Liver (tissue), 9 donors: Measurements from ENCODE around the gene CLIP1. TPM values are rescaled to one million over a fixed set of nuclear protein-coding genes. Genes with fewer than 3 reads are reported as not detected.
A peak's percentile ranks its signal among the peaks of the same experiment; 100 is the strongest.

Experiments used
- DNase-seq: peaks from one replicate; pipeline ENCODE4 v3.0.0-alpha.2; 2017; ENCODE audit warnings: low spot score
- H3K27ac ChIP-seq, 2 donors: one replicate each; pipeline ENCODE4 v1.7.0; 2013; ENCODE audit warnings: inconsistent platforms in 2 of 2, low read length in 2 of 2, control low read depth in 1 of 2, low read depth in 1 of 2, mild to moderate bottlenecking in 1 of 2
- H3K27me3 ChIP-seq, 4 donors: one replicate each; pipeline versions ENCODE4 v1.6.1 to v1.7.0; 2013; ENCODE audit warnings: low read length in 3 of 4, inconsistent platforms in 1 of 4, mild to moderate bottlenecking in 1 of 4, moderate library complexity in 1 of 4; ENCODE audit not compliant: control insufficient read depth in 4 of 4, insufficient read depth in 4 of 4
- H3K36me3 ChIP-seq, 4 donors: one replicate each; pipeline versions ENCODE4 v1.6.1 to v1.7.0; 2013; ENCODE audit warnings: low read length in 3 of 4, mild to moderate bottlenecking in 3 of 4, low read depth in 1 of 4, moderate library complexity in 1 of 4; ENCODE audit not compliant: control insufficient read depth in 4 of 4, insufficient read depth in 3 of 4
- H3K4me1 ChIP-seq, 4 donors: one replicate each; pipeline versions ENCODE4 v1.6.1 to v1.7.0; 2013; ENCODE audit warnings: low read length in 3 of 4, mild to moderate bottlenecking in 3 of 4, moderate library complexity in 1 of 4; ENCODE audit not compliant: control insufficient read depth in 4 of 4, insufficient read depth in 4 of 4
- H3K4me3 ChIP-seq, 3 donors: one replicate each; pipeline versions ENCODE4 v1.6.1 to v1.7.0; 2013; ENCODE audit warnings: low read length in 3 of 3, control low read depth in 1 of 3, low read depth in 1 of 3, mild to moderate bottlenecking in 1 of 3
- H3K9ac ChIP-seq, 2 donors: one replicate each; pipeline ENCODE4 v1.7.0; 2013; ENCODE audit warnings: low read length in 2 of 2, mild to moderate bottlenecking in 2 of 2, moderate library complexity in 2 of 2, control low read depth in 1 of 2, low read depth in 1 of 2
- H3K9me3 ChIP-seq, 4 donors: one replicate each; pipeline versions ENCODE4 v1.6.1 to v1.7.0; 2013; ENCODE audit warnings: low read length in 3 of 4; ENCODE audit not compliant: control insufficient read depth in 4 of 4
- EGR1 ChIP-seq, 2 donors: IDR thresholded peaks; 2 replicates each; pipeline ENCODE4 v1.6.1; 2016 to 2018; ENCODE audit warnings: antibody characterized with exemption in 2 of 2, low read depth in 2 of 2
- FOXA1 ChIP-seq: IDR thresholded peaks from 2 replicates; pipeline ENCODE4 v1.6.1; 2016; ENCODE audit warnings: antibody characterized with exemption
- FOXA2 ChIP-seq: IDR thresholded peaks from 2 replicates; pipeline ENCODE4 v1.6.1; 2016; ENCODE audit warnings: antibody characterized with exemption
- GABPA ChIP-seq, 2 donors: IDR thresholded peaks in 1 of 2; conservative IDR thresholded peaks in 1 of 2; 2 replicates each; pipeline ENCODE4 v1.6.1; 2016; ENCODE audit warnings: antibody characterized with exemption in 2 of 2, mild to moderate bottlenecking in 1 of 2, moderate library complexity in 1 of 2
- HNF4A ChIP-seq, 2 donors: conservative IDR thresholded peaks; 2 replicates each; pipeline ENCODE4 v1.6.1; 2016; ENCODE audit warnings: antibody characterized with exemption in 2 of 2, mild to moderate bottlenecking in 2 of 2
- HNF4G ChIP-seq: IDR thresholded peaks from 2 replicates; pipeline ENCODE4 v1.6.1; 2016; ENCODE audit warnings: antibody characterized with exemption
- JUND ChIP-seq, 2 donors: IDR thresholded peaks; 2 replicates each; pipeline ENCODE4 v1.6.1; 2016; ENCODE audit warnings: antibody characterized with exemption in 2 of 2
- MAX ChIP-seq: IDR thresholded peaks from 2 replicates; pipeline ENCODE4 v1.6.1; 2016; ENCODE audit warnings: antibody characterized with exemption
- NR2F2 ChIP-seq: IDR thresholded peaks from 2 replicates; pipeline ENCODE4 v1.6.1; 2016; ENCODE audit warnings: antibody characterized with exemption
- RAD21 ChIP-seq, 2 donors: IDR thresholded peaks; 2 replicates each; pipeline ENCODE4 v1.6.1; 2016; ENCODE audit warnings: antibody characterized with exemption in 2 of 2, mild to moderate bottlenecking in 2 of 2
- RXRA ChIP-seq, 2 donors: IDR thresholded peaks; 2 replicates each; pipeline ENCODE4 v1.6.1; 2017 to 2018; ENCODE audit warnings: antibody characterized with exemption in 2 of 2, mild to moderate bottlenecking in 1 of 2
- SP1 ChIP-seq: IDR thresholded peaks from 2 replicates; pipeline ENCODE4 v1.6.1; 2018; ENCODE audit warnings: antibody characterized with exemption, mild to moderate bottlenecking
- TAF1 ChIP-seq: conservative IDR thresholded peaks from 2 replicates; pipeline ENCODE4 v1.6.1; 2016; ENCODE audit warnings: antibody characterized with exemption, mild to moderate bottlenecking
- YY1 ChIP-seq: IDR thresholded peaks from 2 replicates; pipeline ENCODE4 v1.6.1; 2016; ENCODE audit warnings: antibody characterized with exemption, mild to moderate bottlenecking
- ZBTB33 ChIP-seq: IDR thresholded peaks from 2 replicates; pipeline ENCODE4 v1.6.1; 2016; ENCODE audit warnings: antibody characterized with exemption
- WGBS: extraction: QIAGEN DNeasy Blood & Tissue Kit; methylation state at CpG from one replicate; pipeline ENCODE4 v1.1.7; 2013; 5-methylcytosine and 5-hydroxymethylcytosine counted together
- polyA plus RNA-seq, 2 donors: library from polyadenylated mRNA; stranded (reverse) in 1 of 2; unstranded in 1 of 2; fragments of 200-250 nt in 1 of 2; fragments of >200 nt in 1 of 2; fragmentation: Nextera tagmentation in 1 of 2; extraction: Ambion mirVana in 1 of 2; gene quantifications; one replicate each; pipeline versions ENCODE4 v1.2.1 to v1.2.3, GENCODE V29; 2013 to 2015
- total RNA-seq, 2 donors: library from RNA; depleted of rRNA; stranded (reverse); fragments of >200 nt; gene quantifications; one replicate each; pipeline ENCODE4 v1.2.3, GENCODE V29; 2014
- TF ChIP-seq, protein P1 (sequence below): fragments of 150-350 bp; IDR thresholded peaks from 2 replicates; pipeline ENCODE4 v1.5.1; 2017; ENCODE audit warnings: improper control_type of control experiment, low read depth, low read length; ENCODE audit not compliant: missing input control
- TF ChIP-seq, protein P2 (sequence below): IDR thresholded peaks from 2 replicates; pipeline ENCODE4 v1.6.1; 2016; ENCODE audit warnings: antibody characterized with exemption
- TF ChIP-seq, protein P3 (sequence below): IDR thresholded peaks from 2 replicates; pipeline ENCODE4 v1.6.1; 2016; ENCODE audit warnings: antibody characterized with exemption, mild to moderate bottlenecking
- donor health status: healthy.
- donor health status: healthy.
- donor health status: healthy.
- donor health status: healthy.
- donor health status: healthy.

CLIP1 gene
- total and polyA plus RNA-seq, 4 donors: 13.0 to 41.9 (median 26.0) TPM

DNA sequence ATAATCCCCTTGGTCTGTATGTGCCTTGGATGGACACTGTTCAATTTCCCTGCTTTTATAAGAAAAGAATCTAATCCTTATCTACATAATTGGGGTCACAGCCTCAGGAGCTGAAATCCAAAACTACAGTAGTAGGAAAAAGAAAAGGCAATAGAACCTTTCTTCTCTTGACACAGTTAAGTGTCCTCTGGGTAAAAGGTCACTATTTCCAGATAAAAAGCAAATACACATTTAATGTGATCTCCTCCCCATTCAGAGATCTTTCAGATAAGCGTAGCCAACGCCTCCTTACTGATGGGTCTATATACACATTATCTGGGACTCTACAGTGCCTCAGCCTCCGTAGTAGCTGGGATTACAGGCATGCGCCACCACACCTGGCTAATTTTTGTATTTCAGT lies 73.4 kb downstream of the CLIP1 start:
- no peak for DNase-seq
- peaks cover 0 to 27% (median 16%) of the 10 kb centered on the region in 4 donors for H3K4me1 ChIP-seq
- H3K36me3 ChIP-seq: peaks cover 6 to 32% (median 22%) of the 10 kb centered on the region in 4 donors
- H3K9ac ChIP-seq: no peak overlapping the region
- H3K27ac ChIP-seq: no peak overlapping the region
- WGBS: 56% methylated on average over 4 of the region's 4 CpGs
- TF ChIP-seq SP1: no peak
- TF ChIP-seq HNF4G: no peak
- TF ChIP-seq, protein P1, sequence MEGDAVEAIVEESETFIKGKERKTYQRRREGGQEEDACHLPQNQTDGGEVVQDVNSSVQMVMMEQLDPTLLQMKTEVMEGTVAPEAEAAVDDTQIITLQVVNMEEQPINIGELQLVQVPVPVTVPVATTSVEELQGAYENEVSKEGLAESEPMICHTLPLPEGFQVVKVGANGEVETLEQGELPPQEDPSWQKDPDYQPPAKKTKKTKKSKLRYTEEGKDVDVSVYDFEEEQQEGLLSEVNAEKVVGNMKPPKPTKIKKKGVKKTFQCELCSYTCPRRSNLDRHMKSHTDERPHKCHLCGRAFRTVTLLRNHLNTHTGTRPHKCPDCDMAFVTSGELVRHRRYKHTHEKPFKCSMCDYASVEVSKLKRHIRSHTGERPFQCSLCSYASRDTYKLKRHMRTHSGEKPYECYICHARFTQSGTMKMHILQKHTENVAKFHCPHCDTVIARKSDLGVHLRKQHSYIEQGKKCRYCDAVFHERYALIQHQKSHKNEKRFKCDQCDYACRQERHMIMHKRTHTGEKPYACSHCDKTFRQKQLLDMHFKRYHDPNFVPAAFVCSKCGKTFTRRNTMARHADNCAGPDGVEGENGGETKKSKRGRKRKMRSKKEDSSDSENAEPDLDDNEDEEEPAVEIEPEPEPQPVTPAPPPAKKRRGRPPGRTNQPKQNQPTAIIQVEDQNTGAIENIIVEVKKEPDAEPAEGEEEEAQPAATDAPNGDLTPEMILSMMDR: no peak
- TF ChIP-seq EGR1 (IDR thresholded peaks at IDR 0.05; ENCODE audit: low read depth in 2 of 2): no peak
- no peak for TF ChIP-seq ZBTB33
- no peak for TF ChIP-seq FOXA2
- TF ChIP-seq RXRA (IDR thresholded peaks at IDR 0.05): peak; percentile 59 to 64
- peak; percentile 44 to 50 for TF ChIP-seq HNF4A (conservative IDR thresholded peaks at IDR 0.05)
- TF ChIP-seq, protein P2, sequence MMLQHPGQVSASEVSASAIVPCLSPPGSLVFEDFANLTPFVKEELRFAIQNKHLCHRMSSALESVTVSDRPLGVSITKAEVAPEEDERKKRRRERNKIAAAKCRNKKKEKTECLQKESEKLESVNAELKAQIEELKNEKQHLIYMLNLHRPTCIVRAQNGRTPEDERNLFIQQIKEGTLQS: no peak
- TF ChIP-seq TAF1: no peak
- no peak for TF ChIP-seq GABPA (IDR thresholded peaks at IDR 0.05 in 1 of 2, conservative IDR thresholded peaks at IDR 0.05 in 1 of 2)
- no peak for TF ChIP-seq YY1
- no peaks in the 10 kb centered on the region for H3K27me3 ChIP-seq
- no peak overlapping the region for H3K4me3 ChIP-seq
- no peaks in the 10 kb centered on the region for H3K9me3 ChIP-seq

- Histone ChIP-seq H3K36me3 (peaks cover 6 to 32% (median 21%) of the 10 kb centered on the region in 4 donors), H3K27me3 (no peaks in the 10 kb centered on the region), H3K9ac (no peak overlapping the region), H3K9me3 (no peaks in the 10 kb centered on the region), H3K4me1 (peaks cover 0 to 27% (median 16%) of the 10 kb centered on the region in 4 donors), H3K27ac (no peak overlapping the region), H3K4me3 (no peak overlapping the region)
- no peak for TF ChIP-seq TAF1
- no peak for TF ChIP-seq HNF4A (conservative IDR thresholded peaks at IDR 0.05)
- no peak for TF ChIP-seq GABPA (IDR thresholded peaks at IDR 0.05 in 1 of 2, conservative IDR thresholded peaks at IDR 0.05 in 1 of 2)
- no peak for TF ChIP-seq MAX
- TF ChIP-seq, protein P3, sequence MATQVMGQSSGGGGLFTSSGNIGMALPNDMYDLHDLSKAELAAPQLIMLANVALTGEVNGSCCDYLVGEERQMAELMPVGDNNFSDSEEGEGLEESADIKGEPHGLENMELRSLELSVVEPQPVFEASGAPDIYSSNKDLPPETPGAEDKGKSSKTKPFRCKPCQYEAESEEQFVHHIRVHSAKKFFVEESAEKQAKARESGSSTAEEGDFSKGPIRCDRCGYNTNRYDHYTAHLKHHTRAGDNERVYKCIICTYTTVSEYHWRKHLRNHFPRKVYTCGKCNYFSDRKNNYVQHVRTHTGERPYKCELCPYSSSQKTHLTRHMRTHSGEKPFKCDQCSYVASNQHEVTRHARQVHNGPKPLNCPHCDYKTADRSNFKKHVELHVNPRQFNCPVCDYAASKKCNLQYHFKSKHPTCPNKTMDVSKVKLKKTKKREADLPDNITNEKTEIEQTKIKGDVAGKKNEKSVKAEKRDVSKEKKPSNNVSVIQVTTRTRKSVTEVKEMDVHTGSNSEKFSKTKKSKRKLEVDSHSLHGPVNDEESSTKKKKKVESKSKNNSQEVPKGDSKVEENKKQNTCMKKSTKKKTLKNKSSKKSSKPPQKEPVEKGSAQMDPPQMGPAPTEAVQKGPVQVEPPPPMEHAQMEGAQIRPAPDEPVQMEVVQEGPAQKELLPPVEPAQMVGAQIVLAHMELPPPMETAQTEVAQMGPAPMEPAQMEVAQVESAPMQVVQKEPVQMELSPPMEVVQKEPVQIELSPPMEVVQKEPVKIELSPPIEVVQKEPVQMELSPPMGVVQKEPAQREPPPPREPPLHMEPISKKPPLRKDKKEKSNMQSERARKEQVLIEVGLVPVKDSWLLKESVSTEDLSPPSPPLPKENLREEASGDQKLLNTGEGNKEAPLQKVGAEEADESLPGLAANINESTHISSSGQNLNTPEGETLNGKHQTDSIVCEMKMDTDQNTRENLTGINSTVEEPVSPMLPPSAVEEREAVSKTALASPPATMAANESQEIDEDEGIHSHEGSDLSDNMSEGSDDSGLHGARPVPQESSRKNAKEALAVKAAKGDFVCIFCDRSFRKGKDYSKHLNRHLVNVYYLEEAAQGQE: no peak
- TF ChIP-seq FOXA1: no peak
- TF ChIP-seq ZBTB33: no peak
- no peak for TF ChIP-seq RXRA (IDR thresholded peaks at IDR 0.05)
- no peak for TF ChIP-seq YY1
- no peak for TF ChIP-seq NR2F2
- no peak for TF ChIP-seq RAD21 (IDR thresholded peaks at IDR 0.05)
- TF ChIP-seq, protein P2: no peak
- TF ChIP-seq, protein P1: no peak
- TF ChIP-seq FOXA2: no peak
- no peak for TF ChIP-seq JUND (IDR thresholded peaks at IDR 0.05)
- TF ChIP-seq HNF4G: no peak
- TF ChIP-seq SP1: no peak
- TF ChIP-seq EGR1 (IDR thresholded peaks at IDR 0.05; ENCODE audit: low read depth in 2 of 2): no peak
- WGBS: 95% methylated on average over 4 of the region's 4 CpGs
- DNase-seq: no peak
These were observed 74.0 kb downstream of the CLIP1 start for GRCh38 chr12:122348505-122348904.
